ENCODE results near the gene PLPP2.

The PLPP2 gene

DNA sequence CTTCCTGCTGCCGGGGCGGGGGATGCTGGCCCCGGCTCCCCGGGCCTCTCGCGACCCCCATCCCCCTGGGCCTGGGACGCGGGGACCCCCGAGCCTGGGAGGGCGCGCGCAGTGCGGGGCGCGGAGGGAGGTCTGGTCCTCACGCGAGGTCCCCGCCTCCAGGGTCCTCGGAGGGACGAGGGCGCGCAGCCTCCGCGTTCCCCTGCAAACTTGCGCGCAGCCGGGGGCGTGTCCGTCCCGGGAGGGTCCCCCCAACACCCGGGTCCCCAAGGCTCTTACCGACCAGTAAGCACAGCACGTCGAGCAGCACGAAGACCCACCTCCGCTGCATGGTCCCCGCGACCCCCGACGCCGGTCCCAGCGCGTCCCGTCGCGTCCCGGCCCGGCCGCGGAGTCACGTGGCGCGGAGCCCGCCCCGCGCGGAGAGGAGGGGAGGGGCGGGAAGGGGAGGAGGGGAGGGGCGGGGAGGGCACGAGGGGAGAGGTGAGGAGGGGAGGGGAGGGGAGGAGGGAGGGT lies at the start of gene PLPP2:
Gene PLPP2 (minus strand): TSS at position 398 of the 516 bp plus-strand sequence. CDS start 67 bp downstream, at position 331.
- H3K36me3 ChIP-seq (ENCODE audit: control insufficient read depth in 2 of 2, insufficient read depth in 1 of 2, low read length in 2 of 2), result no peaks in the 10 kb centered on the region
- ChIA-PET CTCF (no interaction called here), POLR2A (no interaction called here)
- TF ChIP-seq ZNF114 (tag by site-specific recombination; IDR thresholded peaks at IDR 0.05) (no peak), ZNF530 (tag by site-specific recombination; IDR thresholded peaks at IDR 0.05; ENCODE audit: low read depth) (no peak), YY1 (tag by site-specific recombination; IDR thresholded peaks at IDR 0.05) (no peak), ZNF311 (tag by site-specific recombination; IDR thresholded peaks at IDR 0.05; ENCODE audit: borderline replicate concordance) (no peak), ZNF48 (tag by site-specific recombination; IDR thresholded peaks at IDR 0.05) (no peak), ZFP3 (tag by site-specific recombination; IDR thresholded peaks at IDR 0.05; ENCODE audit: low read depth) (no peak), ZNF354C (tag by site-specific recombination; IDR thresholded peaks at IDR 0.05; ENCODE audit: borderline replicate concordance, low read depth) (no peak), KLF9 (tag by site-specific recombination; IDR thresholded peaks at IDR 0.05; ENCODE audit: low read depth) (no peak), ZNF561 (tag by site-specific recombination; IDR thresholded peaks at IDR 0.05; ENCODE audit: borderline replicate concordance) (no peak), ZNF785 (tag by site-specific recombination; IDR thresholded peaks at IDR 0.05) (no peak), GLIS1 (tag by site-specific recombination; IDR thresholded peaks at IDR 0.05) (no peak), ZNF169 (tag by site-specific recombination; IDR thresholded peaks at IDR 0.05) (no peak)
- TF ChIP-seq, protein P1, sequence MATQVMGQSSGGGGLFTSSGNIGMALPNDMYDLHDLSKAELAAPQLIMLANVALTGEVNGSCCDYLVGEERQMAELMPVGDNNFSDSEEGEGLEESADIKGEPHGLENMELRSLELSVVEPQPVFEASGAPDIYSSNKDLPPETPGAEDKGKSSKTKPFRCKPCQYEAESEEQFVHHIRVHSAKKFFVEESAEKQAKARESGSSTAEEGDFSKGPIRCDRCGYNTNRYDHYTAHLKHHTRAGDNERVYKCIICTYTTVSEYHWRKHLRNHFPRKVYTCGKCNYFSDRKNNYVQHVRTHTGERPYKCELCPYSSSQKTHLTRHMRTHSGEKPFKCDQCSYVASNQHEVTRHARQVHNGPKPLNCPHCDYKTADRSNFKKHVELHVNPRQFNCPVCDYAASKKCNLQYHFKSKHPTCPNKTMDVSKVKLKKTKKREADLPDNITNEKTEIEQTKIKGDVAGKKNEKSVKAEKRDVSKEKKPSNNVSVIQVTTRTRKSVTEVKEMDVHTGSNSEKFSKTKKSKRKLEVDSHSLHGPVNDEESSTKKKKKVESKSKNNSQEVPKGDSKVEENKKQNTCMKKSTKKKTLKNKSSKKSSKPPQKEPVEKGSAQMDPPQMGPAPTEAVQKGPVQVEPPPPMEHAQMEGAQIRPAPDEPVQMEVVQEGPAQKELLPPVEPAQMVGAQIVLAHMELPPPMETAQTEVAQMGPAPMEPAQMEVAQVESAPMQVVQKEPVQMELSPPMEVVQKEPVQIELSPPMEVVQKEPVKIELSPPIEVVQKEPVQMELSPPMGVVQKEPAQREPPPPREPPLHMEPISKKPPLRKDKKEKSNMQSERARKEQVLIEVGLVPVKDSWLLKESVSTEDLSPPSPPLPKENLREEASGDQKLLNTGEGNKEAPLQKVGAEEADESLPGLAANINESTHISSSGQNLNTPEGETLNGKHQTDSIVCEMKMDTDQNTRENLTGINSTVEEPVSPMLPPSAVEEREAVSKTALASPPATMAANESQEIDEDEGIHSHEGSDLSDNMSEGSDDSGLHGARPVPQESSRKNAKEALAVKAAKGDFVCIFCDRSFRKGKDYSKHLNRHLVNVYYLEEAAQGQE (tag by site-specific recombination; IDR thresholded peaks at IDR 0.05), result no peak
- TF ChIP-seq, protein P2, sequence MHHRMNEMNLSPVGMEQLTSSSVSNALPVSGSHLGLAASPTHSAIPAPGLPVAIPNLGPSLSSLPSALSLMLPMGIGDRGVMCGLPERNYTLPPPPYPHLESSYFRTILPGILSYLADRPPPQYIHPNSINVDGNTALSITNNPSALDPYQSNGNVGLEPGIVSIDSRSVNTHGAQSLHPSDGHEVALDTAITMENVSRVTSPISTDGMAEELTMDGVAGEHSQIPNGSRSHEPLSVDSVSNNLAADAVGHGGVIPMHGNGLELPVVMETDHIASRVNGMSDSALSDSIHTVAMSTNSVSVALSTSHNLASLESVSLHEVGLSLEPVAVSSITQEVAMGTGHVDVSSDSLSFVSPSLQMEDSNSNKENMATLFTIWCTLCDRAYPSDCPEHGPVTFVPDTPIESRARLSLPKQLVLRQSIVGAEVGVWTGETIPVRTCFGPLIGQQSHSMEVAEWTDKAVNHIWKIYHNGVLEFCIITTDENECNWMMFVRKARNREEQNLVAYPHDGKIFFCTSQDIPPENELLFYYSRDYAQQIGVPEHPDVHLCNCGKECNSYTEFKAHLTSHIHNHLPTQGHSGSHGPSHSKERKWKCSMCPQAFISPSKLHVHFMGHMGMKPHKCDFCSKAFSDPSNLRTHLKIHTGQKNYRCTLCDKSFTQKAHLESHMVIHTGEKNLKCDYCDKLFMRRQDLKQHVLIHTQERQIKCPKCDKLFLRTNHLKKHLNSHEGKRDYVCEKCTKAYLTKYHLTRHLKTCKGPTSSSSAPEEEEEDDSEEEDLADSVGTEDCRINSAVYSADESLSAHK (tag by site-specific recombination; IDR thresholded peaks at IDR 0.05), result no peak
- no peaks in the 10 kb centered on the region; the same call in 1 of the 2 replicates for H3K4me1 ChIP-seq (ENCODE audit: control insufficient read depth, insufficient read depth, low read length)
- peak within 1 kb of the TSS; percentile 21 for H3K4me3 ChIP-seq (ENCODE audit: low read depth, low read length)
- H3K27ac ChIP-seq (ENCODE audit: extremely low read depth, low read depth, low read length), result peak within 1 kb of the TSS; percentile 16; the same call in 1 of the 2 replicates
- no peaks in the 10 kb centered on the region for H3K9me3 ChIP-seq (ENCODE audit: control insufficient read depth, insufficient read depth, low read depth, low read length)

DNA sequence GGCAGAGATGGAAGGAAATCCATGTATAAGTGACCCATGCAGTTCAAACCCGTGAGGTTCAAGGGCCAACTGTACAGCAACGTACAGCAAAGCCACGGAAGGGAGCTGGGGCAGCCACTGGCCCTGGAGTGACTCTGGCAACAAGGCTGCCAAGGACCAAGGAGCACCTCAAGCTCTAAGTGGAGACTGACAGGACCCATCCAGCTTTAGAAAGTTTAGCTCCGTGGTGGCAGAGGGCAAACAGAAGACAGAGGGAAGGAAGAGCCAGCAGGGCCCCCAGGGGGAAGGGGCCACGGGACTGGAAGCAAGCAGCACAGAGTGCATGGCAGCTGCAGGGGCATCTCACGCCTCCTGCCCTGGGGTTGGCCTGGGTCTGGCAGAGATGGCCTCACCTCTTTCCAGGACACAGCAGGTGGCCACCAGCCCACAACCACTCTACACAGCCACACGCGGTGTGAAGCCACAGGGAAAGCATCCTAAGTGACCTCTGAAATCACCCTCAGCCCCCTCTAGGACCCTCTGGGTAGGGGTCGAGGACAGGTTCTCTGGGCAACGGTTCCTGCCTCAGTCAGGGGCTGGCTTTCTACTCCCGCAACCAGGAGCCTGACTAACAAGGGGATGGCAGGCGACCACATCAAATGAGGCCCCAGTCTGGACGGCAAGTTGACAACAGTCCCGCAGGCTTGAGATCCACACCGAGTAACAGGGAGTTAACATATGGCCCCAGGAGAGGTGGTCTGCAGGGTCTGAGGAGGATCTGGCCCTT lies 49.6 kb upstream of the PLPP2 start:
- H3K9me3 ChIP-seq (ENCODE audit: control insufficient read depth, insufficient read depth, low read depth, low read length), result no peaks in the 10 kb centered on the region
- no peaks in the 10 kb centered on the region for H3K4me1 ChIP-seq (ENCODE audit: control insufficient read depth, insufficient read depth, low read length)
- ChIA-PET POLR2A (no interaction called here), CTCF (no interaction called here)
- H3K4me3 ChIP-seq (ENCODE audit: low read depth, low read length), result no peak overlapping the region
- H3K36me3 ChIP-seq (ENCODE audit: control insufficient read depth in 2 of 2, insufficient read depth in 1 of 2, low read length in 2 of 2), result peaks cover 0 to 31% of the 10 kb centered on the region in 2 experiments; a peak in 2 of 3 replicates
- no peak overlapping the region for H3K27ac ChIP-seq (ENCODE audit: extremely low read depth, low read depth, low read length)
- TF ChIP-seq ZIC2 (tag by site-specific recombination; IDR thresholded peaks at IDR 0.05) (peak; percentile 33; the same call in 1 of the 2 replicates), SCRT2 (tag by site-specific recombination; IDR thresholded peaks at IDR 0.05) (no peak), ZNF341 (tag by site-specific recombination; IDR thresholded peaks at IDR 0.05; ENCODE audit: low read depth) (no peak), ZNF830 (tag by site-specific recombination; IDR thresholded peaks at IDR 0.05; ENCODE audit: low read depth) (no peak), ZNF24 (tag by site-specific recombination; IDR thresholded peaks at IDR 0.05) (no peak), REPIN1 (tag by site-specific recombination; IDR thresholded peaks at IDR 0.05; ENCODE audit: low read depth) (no peak)
- TF ChIP-seq, protein P3, sequence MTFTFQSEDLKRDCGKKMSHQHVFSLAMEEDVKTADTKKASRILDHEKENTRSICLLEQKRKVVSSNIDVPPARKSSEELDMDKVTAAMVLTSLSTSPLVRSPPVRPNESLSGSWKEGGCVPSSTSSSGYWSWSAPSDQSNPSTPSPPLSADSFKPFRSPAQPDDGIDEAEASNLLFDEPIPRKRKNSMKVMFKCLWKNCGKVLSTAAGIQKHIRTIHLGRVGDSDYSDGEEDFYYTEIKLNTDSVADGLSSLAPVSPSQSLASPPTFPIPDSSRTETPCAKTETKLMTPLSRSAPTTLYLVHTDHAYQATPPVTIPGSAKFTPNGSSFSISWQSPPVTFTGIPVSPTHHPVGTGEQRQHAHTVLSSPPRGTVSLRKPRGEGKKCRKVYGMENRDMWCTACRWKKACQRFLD (tag by site-specific recombination; IDR thresholded peaks at IDR 0.05), result no peak
- TF ChIP-seq, protein P4, sequence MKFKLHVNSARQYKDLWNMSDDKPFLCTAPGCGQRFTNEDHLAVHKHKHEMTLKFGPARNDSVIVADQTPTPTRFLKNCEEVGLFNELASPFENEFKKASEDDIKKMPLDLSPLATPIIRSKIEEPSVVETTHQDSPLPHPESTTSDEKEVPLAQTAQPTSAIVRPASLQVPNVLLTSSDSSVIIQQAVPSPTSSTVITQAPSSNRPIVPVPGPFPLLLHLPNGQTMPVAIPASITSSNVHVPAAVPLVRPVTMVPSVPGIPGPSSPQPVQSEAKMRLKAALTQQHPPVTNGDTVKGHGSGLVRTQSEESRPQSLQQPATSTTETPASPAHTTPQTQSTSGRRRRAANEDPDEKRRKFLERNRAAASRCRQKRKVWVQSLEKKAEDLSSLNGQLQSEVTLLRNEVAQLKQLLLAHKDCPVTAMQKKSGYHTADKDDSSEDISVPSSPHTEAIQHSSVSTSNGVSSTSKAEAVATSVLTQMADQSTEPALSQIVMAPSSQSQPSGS (tag by site-specific recombination; IDR thresholded peaks at IDR 0.05; ENCODE audit: low read depth), result no peak
